Thymus (tissue), 14 donors: ENCODE data around the gene SCYGR3. TPM values are rescaled to one million over a fixed set of nuclear protein-coding genes. Genes with fewer than 3 reads are reported as not detected.

Experiments used
- DNase-seq, 9 donors: peaks; one replicate each; pipeline ENCODE4 v3.0.0-alpha.2; 2013; ENCODE audit warnings: low spot score in 9 of 9, low read depth in 6 of 9, missing footprints in 1 of 9
- H3K27ac ChIP-seq, 2 donors: one replicate each; pipeline ENCODE4 v1.5.1; 2013; ENCODE audit warnings: control low read depth in 1 of 2, low read depth in 1 of 2, low read length in 1 of 2, mild to moderate bottlenecking in 1 of 2, moderate library complexity in 1 of 2
- H3K27me3 ChIP-seq, 2 donors: one replicate each; pipeline ENCODE4 v1.5.1; 2013; ENCODE audit warnings: low read length in 1 of 2; ENCODE audit not compliant: control insufficient read depth in 2 of 2, insufficient read depth in 1 of 2
- H3K36me3 ChIP-seq, 2 donors: one replicate each; pipeline ENCODE4 v1.5.1; 2013; ENCODE audit warnings: low read length in 1 of 2, mild to moderate bottlenecking in 1 of 2, moderate library complexity in 1 of 2; ENCODE audit not compliant: control insufficient read depth in 2 of 2, insufficient read depth in 2 of 2
- H3K4me1 ChIP-seq, 2 donors: one replicate each; pipeline ENCODE4 v1.5.1; 2013; ENCODE audit warnings: low read length in 2 of 2; ENCODE audit not compliant: control insufficient read depth in 2 of 2, insufficient read depth in 2 of 2
- H3K4me3 ChIP-seq, 2 donors: one replicate each; pipeline ENCODE4 v1.5.1; 2013; ENCODE audit warnings: low read length in 2 of 2, control low read depth in 1 of 2, mild to moderate bottlenecking in 1 of 2
- H3K9me3 ChIP-seq, 2 donors: one replicate each; pipeline ENCODE4 v1.5.1; 2013; ENCODE audit warnings: low read length in 1 of 2, mild to moderate bottlenecking in 1 of 2; ENCODE audit not compliant: control insufficient read depth in 2 of 2, insufficient read depth in 1 of 2
- WGBS: extraction: QIAGEN DNeasy Blood & Tissue Kit; methylation state at CpG from one replicate; pipeline ENCODE4 v1.1.7; 2013; 5-methylcytosine and 5-hydroxymethylcytosine counted together
- long read RNA-seq, 10 donors: transcript quantifications; one replicate each; lab custom pipeline, GENCODE V29; 2026
- polyA plus RNA-seq: library from polyadenylated mRNA; stranded (reverse); fragments of 200-250 nt; gene quantifications from one replicate; pipeline ENCODE4 v1.2.3, GENCODE V29; 2013
- total RNA-seq: library from RNA; stranded (reverse); fragments of 120-200 nt; gene quantifications from one replicate; pipeline ENCODE4 v1.2.4, GENCODE V29; 2013
- donor health status: healthy.

The SCYGR3 gene, protein sequence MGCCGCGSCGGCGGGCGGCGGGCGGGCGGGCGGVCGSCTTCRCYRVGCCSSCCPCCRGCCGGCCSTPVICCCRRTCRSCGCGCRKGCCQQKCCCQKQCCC
- total RNA-seq (not detected), polyA plus RNA-seq (not detected)
- long read RNA-seq, donor 1, result 0 reads
- long read RNA-seq, donor 2, result 0 reads
- long read RNA-seq, donor 3, result 0 reads
- long read RNA-seq, donor 4, result 0 reads
- long read RNA-seq, donor 5, result 0 reads
- long read RNA-seq, donor 6, result 0 reads
- long read RNA-seq, donor 7, result 0 reads
- long read RNA-seq, donor 8, result 0 reads
- long read RNA-seq, donor 9, result 0 reads
- long read RNA-seq, donor 10, result 0 reads

GRCh38 chr2:227614740-227615139 is at the start of gene SCYGR3:
Gene SCYGR3 (minus strand): TSS chr2:227614840. CDS start chr2:227614840, 0 bp downstream.
- H3K4me1 ChIP-seq, result no peaks in the 10 kb centered on the region
- no peak within 1 kb of the TSS for H3K4me3 ChIP-seq
- no peaks in the 10 kb centered on the region for H3K36me3 ChIP-seq
- no peak for DNase-seq
- no peaks in the 10 kb centered on the region for H3K9me3 ChIP-seq
- no peaks in the 10 kb centered on the region for H3K27me3 ChIP-seq
- no peak within 1 kb of the TSS for H3K27ac ChIP-seq
- WGBS, result 92% methylated on average over 4 of the region's 4 CpGs

DNA sequence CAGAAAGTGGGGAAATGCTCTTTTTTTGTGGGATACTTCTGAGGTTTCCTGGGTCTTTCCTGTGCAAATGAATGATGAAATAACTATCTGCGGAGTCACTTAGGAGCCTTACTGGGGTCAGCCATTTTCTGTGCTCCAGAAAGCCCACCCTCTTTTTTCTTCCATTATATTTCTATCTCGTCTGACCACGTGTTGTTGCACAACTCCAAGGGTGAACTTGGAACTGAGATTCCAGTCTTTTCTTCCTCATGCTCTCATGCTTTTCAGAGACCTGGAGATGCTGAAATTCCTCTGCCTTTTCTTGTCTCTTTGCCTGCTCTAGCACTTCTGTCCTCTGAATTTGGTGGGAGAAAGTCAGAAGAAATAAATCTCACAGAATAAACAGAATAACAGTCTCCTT is 47.2 kb upstream of the SCYGR3 start:
- WGBS, result 81% methylated on average over 3 of the region's 3 CpGs
- no peak overlapping the region for H3K4me3 ChIP-seq
- no peaks in the 10 kb centered on the region for H3K9me3 ChIP-seq
- no peaks in the 10 kb centered on the region for H3K27me3 ChIP-seq
- no peak for DNase-seq
- no peak overlapping the region for H3K27ac ChIP-seq
- H3K36me3 ChIP-seq, result no peaks in the 10 kb centered on the region
- H3K4me1 ChIP-seq, result no peaks in the 10 kb centered on the region

DNA sequence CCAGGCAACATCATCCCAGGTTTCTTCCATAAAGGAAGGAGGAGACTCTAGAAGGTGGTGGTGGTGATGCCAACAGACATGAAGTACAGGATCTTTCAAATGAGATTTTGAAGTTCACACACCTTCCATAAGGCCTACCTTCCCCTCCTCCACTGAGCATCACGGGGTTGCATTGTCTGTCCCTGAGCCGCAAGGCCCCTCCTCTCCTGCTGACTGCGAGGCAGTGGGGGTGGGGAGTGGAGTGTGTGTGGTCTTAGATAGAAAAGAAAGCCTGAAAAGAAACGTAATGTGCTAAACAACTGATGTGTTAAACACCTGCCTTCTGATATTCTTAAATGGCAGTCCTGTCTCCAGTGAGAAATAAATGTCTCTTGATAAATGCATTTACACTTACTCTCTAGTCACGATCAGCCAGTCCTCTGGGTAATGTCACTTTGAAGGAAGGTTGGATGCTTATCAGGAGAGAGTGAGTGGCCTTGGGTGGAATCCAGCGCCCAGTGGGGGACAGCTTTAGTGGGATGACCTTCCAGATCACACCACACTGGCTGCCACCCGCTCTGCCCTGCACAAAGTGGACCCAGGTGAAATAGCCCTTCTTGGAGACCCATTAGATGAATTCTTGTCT is 46.5 kb upstream of the SCYGR3 start:
- Histone ChIP-seq H3K4me3 (no peak overlapping the region), H3K27ac (no peak overlapping the region), H3K4me1 (no peaks in the 10 kb centered on the region), H3K9me3 (no peaks in the 10 kb centered on the region), H3K36me3 (no peaks in the 10 kb centered on the region), H3K27me3 (no peaks in the 10 kb centered on the region)
- 89% methylated on average over 7 of the region's 7 CpGs for WGBS
- DNase-seq, result no peak

DNA sequence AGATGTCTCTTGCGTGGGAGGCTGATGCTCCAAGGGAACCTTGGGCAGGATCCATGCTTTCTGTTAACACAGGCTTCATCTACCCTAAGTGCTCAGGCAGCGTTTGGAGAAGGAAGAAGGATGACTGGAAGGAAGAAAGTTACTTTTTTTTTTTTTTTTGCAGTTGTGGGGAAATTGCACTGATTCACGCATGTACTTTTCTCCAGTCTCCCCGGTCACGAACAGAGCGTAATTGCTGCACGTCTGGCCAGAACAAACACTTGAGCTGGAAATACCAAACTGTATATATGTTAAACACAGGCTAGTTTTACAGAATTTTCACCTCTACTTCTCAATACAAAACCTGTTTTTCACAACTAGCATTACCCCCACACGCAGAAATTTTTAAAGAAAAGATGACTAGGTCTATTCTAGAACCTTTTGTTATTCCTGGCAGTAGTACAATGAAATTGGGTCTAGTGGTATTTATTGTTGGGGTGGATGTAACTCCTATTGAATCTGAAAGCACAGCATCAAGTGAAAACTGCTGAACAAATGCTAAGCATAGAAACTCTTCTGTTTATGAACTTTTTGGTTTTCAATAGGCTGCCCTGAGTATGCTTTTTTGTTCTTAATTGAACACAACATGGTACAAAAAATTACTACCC is 42.7 kb upstream of the SCYGR3 start:
- H3K36me3 ChIP-seq, result no peaks in the 10 kb centered on the region
- WGBS, result 91% methylated on average over 8 of the region's 8 CpGs

GRCh38 chr2:227655454-227655853 is 40.8 kb upstream of the SCYGR3 start:
- H3K4me1 ChIP-seq, result no peaks in the 10 kb centered on the region
- no peak for DNase-seq
- no peaks in the 10 kb centered on the region for H3K27me3 ChIP-seq
- 96% methylated on average over 1 of the region's 1 CpG for WGBS
- H3K9me3 ChIP-seq, result no peaks in the 10 kb centered on the region
- H3K27ac ChIP-seq, result no peak overlapping the region
- no peak overlapping the region for H3K4me3 ChIP-seq
- no peaks in the 10 kb centered on the region for H3K36me3 ChIP-seq

More for the DNA sequence above, 42.7 kb upstream of the SCYGR3 start:
- Histone ChIP-seq H3K4me1 (no peaks in the 10 kb centered on the region), H3K9me3 (no peaks in the 10 kb centered on the region), H3K27ac (no peak overlapping the region), H3K27me3 (no peaks in the 10 kb centered on the region), H3K4me3 (no peak overlapping the region)
- DNase-seq, result no peak

DNA sequence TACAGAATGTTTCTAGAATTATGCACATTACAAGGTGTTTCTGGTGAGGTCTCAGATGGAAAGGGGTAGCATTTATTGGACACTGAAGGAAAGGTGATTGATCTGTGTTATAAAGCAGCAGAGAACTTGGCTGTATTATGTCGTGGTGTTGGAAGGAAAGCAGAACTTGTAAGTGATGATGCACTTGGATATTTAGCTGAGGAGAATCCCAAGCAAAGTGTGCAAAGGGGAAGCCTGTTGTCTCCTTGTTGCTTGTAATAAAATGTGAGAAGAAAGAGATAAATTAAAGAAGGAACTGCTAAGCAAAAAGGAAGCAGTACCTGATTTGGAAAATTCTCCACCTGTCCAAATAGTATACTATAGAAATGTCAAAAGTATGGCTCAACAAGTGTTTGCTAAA is 39.8 kb upstream of the SCYGR3 start:
- WGBS, result 70% methylated on average over 1 of the region's 1 CpG
- H3K27me3 ChIP-seq, result no peaks in the 10 kb centered on the region
- no peak overlapping the region for H3K27ac ChIP-seq

GRCh38 chr2:227653419-227653818 is 38.8 kb upstream of the SCYGR3 start:
- DNase-seq, result no peak
- 78% methylated on average over 4 of the region's 4 CpGs for WGBS
- Histone ChIP-seq H3K27ac (no peak overlapping the region), H3K4me1 (no peaks in the 10 kb centered on the region), H3K9me3 (no peaks in the 10 kb centered on the region), H3K36me3 (no peaks in the 10 kb centered on the region), H3K27me3 (no peaks in the 10 kb centered on the region), H3K4me3 (no peak overlapping the region)

More for the DNA sequence above, 39.8 kb upstream of the SCYGR3 start:
- DNase-seq, result no peak
- H3K4me1 ChIP-seq, result no peaks in the 10 kb centered on the region
- no peak overlapping the region for H3K4me3 ChIP-seq
- no peaks in the 10 kb centered on the region for H3K9me3 ChIP-seq
- no peaks in the 10 kb centered on the region for H3K36me3 ChIP-seq

DNA sequence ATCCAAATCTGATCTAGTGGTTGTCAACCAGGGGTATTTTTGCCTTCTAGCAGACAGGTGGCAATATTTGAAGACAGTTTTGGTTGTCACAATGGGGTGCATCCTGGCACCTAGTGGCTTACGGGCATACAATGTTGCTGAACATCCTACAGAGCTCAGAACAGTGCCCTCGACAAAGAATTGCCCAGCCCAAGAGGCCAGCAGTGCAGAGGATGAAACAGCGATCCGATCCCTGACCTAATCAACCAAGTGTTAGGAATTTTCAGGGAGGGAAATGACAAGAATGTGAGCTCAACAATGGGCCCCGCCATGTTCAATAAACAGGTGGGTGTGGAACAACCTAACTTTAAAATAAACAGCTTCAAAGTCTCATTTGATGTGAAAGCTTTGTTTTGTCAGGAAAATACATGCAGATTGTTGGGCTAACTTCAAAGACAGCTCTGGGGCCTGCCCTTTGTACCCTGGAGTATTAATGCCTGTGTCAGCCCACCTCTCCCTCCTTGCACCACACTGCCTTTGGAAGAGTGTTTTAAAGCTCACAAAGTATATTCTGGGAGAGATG is 29.4 kb upstream of the SCYGR3 start:
- WGBS, result 91% methylated on average over 5 of the region's 5 CpGs
- no peak overlapping the region for H3K4me3 ChIP-seq
- no peaks in the 10 kb centered on the region for H3K36me3 ChIP-seq
- H3K27ac ChIP-seq, result no peak overlapping the region
- no peak for DNase-seq
- no peaks in the 10 kb centered on the region for H3K9me3 ChIP-seq
- no peaks in the 10 kb centered on the region for H3K27me3 ChIP-seq
- H3K4me1 ChIP-seq, result no peaks in the 10 kb centered on the region

- DNase-seq, result no peak
- Histone ChIP-seq H3K36me3 (no peaks in the 10 kb centered on the region), H3K4me3 (no peak overlapping the region), H3K27me3 (no peaks in the 10 kb centered on the region), H3K9me3 (no peaks in the 10 kb centered on the region), H3K4me1 (no peaks in the 10 kb centered on the region), H3K27ac (no peak overlapping the region)
- 70% methylated on average over 2 of the region's 2 CpGs for WGBS
These were observed 28.0 kb upstream of the SCYGR3 start for GRCh38 chr2:227642656-227643055.
